CD4-positive, alpha-beta T cell (primary cell): ENCODE measurements around the gene PPP1R2. TPM values are rescaled to one million over a fixed set of nuclear protein-coding genes. Genes with fewer than 3 reads are reported as not detected.
"Not testable (repeated sequence)": the region's sequence is repeated elsewhere in the genome, so short reads cannot be mapped to it uniquely, and the experiment has no call there.

Experiments
- ATAC-seq: fragments of 200-7000 bp; cut with Tn5 transposase; one replicate; pipeline ENCODE4 v1.10.0; 2022; ENCODE audit warnings: mild to moderate bottlenecking; ENCODE audit not compliant: poor library complexity
- CTCF ChIA-PET: fragments of 350-600 bp; sonication (Branson Sonifier 250); formaldehyde crosslinking; loops from one replicate; lab custom pipeline; 2021; ENCODE audit warnings: antibody characterized with exemption, inconsistent platforms; lab: Charles Lee
- POLR2A ChIA-PET: fragments of 350-600 bp; sonication (Branson Sonifier 250); formaldehyde crosslinking; loops from one replicate; lab custom pipeline; 2021; ENCODE audit warnings: antibody characterized with exemption, inconsistent platforms; lab: Charles Lee
- DNase-seq, 14 experiments: peaks; one replicate each; pipeline ENCODE4 v3.0.0-alpha.2; 2013 to 2020; ENCODE audit warnings: mixed read lengths in 2 of 14
- H3K27ac ChIP-seq, 2 donors: one replicate each; pipeline versions ENCODE4 v1.5.1 to v1.7.0; 2013; ENCODE audit warnings: low read length in 2 of 2, low read depth in 1 of 2, mild to moderate bottlenecking in 1 of 2
- H3K27me3 ChIP-seq, 2 experiments: 1 replicate in 1 of 2; 2 replicates in 1 of 2; pipeline versions ENCODE4 v1.6.1 to v1.7.0; 2013; ENCODE audit warnings: low read length in 2 of 2, control low read depth in 1 of 2, mild to moderate bottlenecking in 1 of 2, moderate library complexity in 1 of 2; ENCODE audit not compliant: insufficient read depth in 2 of 2, control insufficient read depth in 1 of 2
- H3K36me3 ChIP-seq: one replicate; pipeline ENCODE4 v1.6.1; 2013; ENCODE audit warnings: low read length, control low read depth; ENCODE audit not compliant: insufficient read depth
- H3K4me1 ChIP-seq: one replicate; pipeline ENCODE4 v1.6.1; 2013; ENCODE audit warnings: low read length, control low read depth; ENCODE audit not compliant: insufficient read depth
- H3K4me3 ChIP-seq: one replicate; pipeline ENCODE4 v1.5.1; 2013; ENCODE audit warnings: mild to moderate bottlenecking, low read length, moderate library complexity
- H3K9me3 ChIP-seq, 2 experiments: 1 replicate in 1 of 2; 2 replicates in 1 of 2; pipeline versions ENCODE4 v1.6.1 to v1.7.0; 2013; ENCODE audit warnings: low read length in 2 of 2, mild to moderate bottlenecking in 2 of 2, control low read depth in 1 of 2, moderate library complexity in 1 of 2; ENCODE audit not compliant: control insufficient read depth in 1 of 2, insufficient read depth in 1 of 2
- H3K27ac Mint-ChIP-seq: one replicate; pipeline ENCODE4 v1.8.0; 2020; ENCODE audit warnings: mixed read lengths
- H3K27me3 Mint-ChIP-seq: one replicate; pipeline ENCODE4 v1.8.0; 2021; ENCODE audit warnings: mixed read lengths
- H3K36me3 Mint-ChIP-seq: one replicate; pipeline ENCODE4 v1.8.0; 2021; ENCODE audit warnings: low read depth, mixed read lengths
- H3K4me1 Mint-ChIP-seq: one replicate; pipeline ENCODE4 v1.8.0; 2021; ENCODE audit warnings: low read depth, mixed read lengths
- H3K4me3 Mint-ChIP-seq: one replicate; pipeline ENCODE4 v1.8.0; 2020; ENCODE audit warnings: mild to moderate bottlenecking, mixed read lengths
- H3K9me3 Mint-ChIP-seq: one replicate; pipeline ENCODE4 v1.8.0; 2020; ENCODE audit warnings: mixed read lengths
- intact Hi-C, 2 experiments: fragments of 100-400 bp; cut with DNase I in 1 of 2; cut with micrococcal nuclease in 1 of 2; formaldehyde crosslinking; loops; one replicate each; pipeline versions ENCODE4 v1.15.1 to v1.9.0; 2023 to 2025; cut with DNase I, micrococcal nuclease
- total RNA-seq, 174 experiments: library from RNA in 2 of 174; stranded (reverse) in 2 of 174; gene quantifications; one replicate each; pipeline ENCODE4 v1.2.3 and lab custom pipeline; 2021 to 2026
- TF ChIP-seq, protein P1 (sequence below): fragments of 200-600 bp; IDR thresholded peaks from one replicate; pipeline ENCODE4 v1.8.0; 2022; ENCODE audit warnings: antibody characterized with exemption, mild to moderate bottlenecking

Gene PPP1R2
- total RNA-seq, 2 experiments from 2014 or later, result 205 to 210 TPM

DNA sequence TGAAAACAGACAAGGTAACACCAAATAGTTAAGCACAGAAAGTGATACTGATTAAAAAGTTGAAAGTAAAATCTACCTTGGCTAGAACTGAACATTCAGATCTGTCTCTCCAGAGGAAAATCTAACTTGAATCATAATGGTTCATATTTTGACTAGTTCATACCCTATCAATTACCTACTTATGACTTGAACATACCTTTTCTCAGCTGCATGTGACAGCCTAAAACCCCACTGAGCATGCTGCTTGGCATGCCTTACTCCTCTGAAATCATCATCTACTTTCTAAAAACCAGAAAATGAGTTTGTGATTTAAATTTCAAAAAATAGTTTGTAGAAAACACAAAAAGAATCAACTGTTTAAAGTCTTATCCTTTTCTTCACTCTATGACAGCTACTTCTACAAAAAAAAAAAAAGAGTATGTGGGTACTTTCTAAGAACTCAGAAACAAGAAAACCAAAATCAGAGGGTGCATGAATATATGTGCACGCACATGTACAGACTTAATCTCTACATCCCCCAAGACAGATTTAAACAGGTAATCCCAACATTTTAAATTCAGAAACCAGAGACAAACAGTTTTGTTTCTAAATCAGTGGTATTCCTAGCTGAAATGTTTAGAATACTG, 28.4 kb downstream of the PPP1R2 start:
- H3K9me3 ChIP-seq, H3K27me3 Mint-ChIP-seq, H3K27me3 ChIP-seq, H3K4me3 Mint-ChIP-seq, H3K27ac ChIP-seq, H3K4me1 ChIP-seq, ATAC-seq, POLR2A ChIA-PET, H3K9me3 Mint-ChIP-seq, H3K4me3 ChIP-seq: not testable (repeated sequence)
- CTCF ChIA-PET, result interaction anchor here (2.5 kb wide), 1 partner anchor 244 kb away, joined by 11 read pairs; the partner anchor contains the start of gene XXYLT1
- Mint-ChIP-seq H3K27ac (peak overlapping the region; percentile 57), H3K36me3 (peaks cover 92% of the 10 kb centered on the region), H3K4me1 (peaks cover 51% of the 10 kb centered on the region)
- intact Hi-C loops, result loop anchor here in 1 of 2 experiments (10.0 kb wide), 1 partner anchor 70 kb away; the partner anchor contains the start of gene ACAP2
- H3K36me3 ChIP-seq, result peaks cover 72% of the 10 kb centered on the region
- peak in 1 of 14 experiments; percentile 0 for DNase-seq

DNA sequence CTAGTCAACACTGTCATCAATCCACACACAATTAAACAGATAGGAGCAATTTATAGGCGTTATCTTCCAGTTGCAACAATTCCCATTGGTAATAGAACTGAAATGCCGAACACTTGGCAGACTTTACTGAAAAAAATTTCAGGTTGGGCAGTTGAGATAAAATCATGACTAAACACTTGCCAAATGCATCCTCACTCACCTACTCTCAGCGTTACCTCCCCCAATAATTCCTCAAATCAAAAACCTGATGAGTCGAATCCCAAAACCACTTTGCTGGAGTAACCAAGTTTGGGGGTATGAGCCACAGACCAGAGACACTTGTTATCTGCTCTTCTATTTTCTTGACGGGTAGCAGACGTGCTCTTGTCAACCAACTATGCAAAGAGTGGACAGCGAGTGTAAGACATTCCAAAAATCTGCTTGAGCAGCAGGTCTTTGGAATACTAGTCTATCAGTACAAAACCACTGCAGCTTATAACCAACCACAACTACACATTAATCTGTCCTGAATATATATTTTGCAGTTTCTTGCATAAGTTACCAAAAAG, 30.3 kb downstream of the PPP1R2 start:
- TF ChIP-seq, protein P1, sequence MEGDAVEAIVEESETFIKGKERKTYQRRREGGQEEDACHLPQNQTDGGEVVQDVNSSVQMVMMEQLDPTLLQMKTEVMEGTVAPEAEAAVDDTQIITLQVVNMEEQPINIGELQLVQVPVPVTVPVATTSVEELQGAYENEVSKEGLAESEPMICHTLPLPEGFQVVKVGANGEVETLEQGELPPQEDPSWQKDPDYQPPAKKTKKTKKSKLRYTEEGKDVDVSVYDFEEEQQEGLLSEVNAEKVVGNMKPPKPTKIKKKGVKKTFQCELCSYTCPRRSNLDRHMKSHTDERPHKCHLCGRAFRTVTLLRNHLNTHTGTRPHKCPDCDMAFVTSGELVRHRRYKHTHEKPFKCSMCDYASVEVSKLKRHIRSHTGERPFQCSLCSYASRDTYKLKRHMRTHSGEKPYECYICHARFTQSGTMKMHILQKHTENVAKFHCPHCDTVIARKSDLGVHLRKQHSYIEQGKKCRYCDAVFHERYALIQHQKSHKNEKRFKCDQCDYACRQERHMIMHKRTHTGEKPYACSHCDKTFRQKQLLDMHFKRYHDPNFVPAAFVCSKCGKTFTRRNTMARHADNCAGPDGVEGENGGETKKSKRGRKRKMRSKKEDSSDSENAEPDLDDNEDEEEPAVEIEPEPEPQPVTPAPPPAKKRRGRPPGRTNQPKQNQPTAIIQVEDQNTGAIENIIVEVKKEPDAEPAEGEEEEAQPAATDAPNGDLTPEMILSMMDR, result no peak
- Histone ChIP-seq H3K36me3 (peaks cover 57% of the 10 kb centered on the region), H3K9me3 (no peaks in the 10 kb centered on the region), H3K4me3 (no peak overlapping the region), H3K27me3 (no peaks in the 10 kb centered on the region), H3K27ac (no peak overlapping the region), H3K4me1 (peaks cover 4% of the 10 kb centered on the region)
- ChIA-PET POLR2A (no interaction called here), CTCF (no interaction called here)
- intact Hi-C loops, result loop anchor here in 1 of 2 experiments (10.0 kb wide), 1 partner anchor 68 kb away; the partner anchor contains the start of gene ACAP2
- H3K36me3 Mint-ChIP-seq, result peaks cover 90% of the 10 kb centered on the region
- ATAC-seq (no peak), DNase-seq (peak in 1 of 14 experiments; percentile 6)
- H3K9me3 Mint-ChIP-seq, result no peaks in the 10 kb centered on the region
- peak overlapping the region; percentile 57 for H3K27ac Mint-ChIP-seq
- peaks cover 44% of the 10 kb centered on the region for H3K4me1 Mint-ChIP-seq
- H3K27me3 Mint-ChIP-seq, result no peaks in the 10 kb centered on the region
- H3K4me3 Mint-ChIP-seq, result no peak overlapping the region

DNA sequence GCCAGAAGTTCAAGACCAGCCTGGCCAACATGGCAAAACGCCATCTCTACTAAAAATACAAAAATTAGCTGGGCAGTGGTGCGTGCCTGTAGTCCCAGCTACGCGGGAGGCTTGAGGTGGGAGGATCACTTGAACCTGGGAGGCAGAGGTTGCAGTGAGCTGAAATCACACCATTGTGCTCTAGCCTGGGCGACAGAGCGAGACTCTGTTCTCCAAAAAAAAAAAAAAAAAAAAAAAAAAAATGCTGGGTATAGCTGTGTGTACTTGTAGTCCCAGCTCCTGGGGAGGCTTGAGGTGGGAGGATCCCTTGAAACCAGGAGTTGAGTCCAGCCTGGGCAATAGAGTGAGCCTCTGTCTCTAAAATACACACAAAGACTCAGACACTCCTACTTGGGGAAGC, 32.0 kb downstream of the PPP1R2 start:
- CTCF ChIA-PET, result interaction anchor here (0.7 to 1.1 kb wide), 2 partner anchors 15 to 137 kb away, joined by 3 to 4 read pairs; no protein-coding TSS in a partner anchor
- Histone ChIP-seq H3K36me3 (peaks cover 42% of the 10 kb centered on the region), H3K4me1 (peaks cover 4% of the 10 kb centered on the region), H3K9me3 (no peaks in the 10 kb centered on the region), H3K4me3 (no peak overlapping the region), H3K27ac (no peak overlapping the region), H3K27me3 (no peaks in the 10 kb centered on the region)
- TF ChIP-seq, protein P1, result no peak
- no peak for ATAC-seq
- POLR2A ChIA-PET, result interaction anchor here (0.6 to 1.2 kb wide), 2 partner anchors 240 to 824 kb away, joined by 3 to 5 read pairs; partner anchors contain the start of gene XXYLT1
- Mint-ChIP-seq H3K27ac (peak overlapping the region; percentile 57), H3K4me1 (peaks cover 44% of the 10 kb centered on the region), H3K36me3 (peaks cover 74% of the 10 kb centered on the region), H3K27me3 (no peaks in the 10 kb centered on the region), H3K9me3 (no peaks in the 10 kb centered on the region), H3K4me3 (no peak overlapping the region)
- peak in 1 of 14 experiments; percentile 9 for DNase-seq
- intact Hi-C loops, result loop anchor here in 1 of 2 experiments (10.0 kb wide), 1 partner anchor 66 kb away; the partner anchor contains the start of gene ACAP2
